Osteoblast (primary cell): ENCODE results near the gene EDIL3. TPM values are rescaled to one million over a fixed set of nuclear protein-coding genes. Genes with fewer than 3 reads are reported as not detected.

Experiments used
- DNase-seq: peaks from one replicate; pipeline ENCODE4 v3.0.0; 2011; ENCODE audit warnings: low spot score, mixed read lengths; ENCODE audit not compliant: insufficient read length; ENCODE audit errors: missing footprints
- H2AFZ ChIP-seq: 2 replicates; pipeline ENCODE4 v1.6.0; 2011; ENCODE audit warnings: mild to moderate bottlenecking, low read length
- H3K27ac ChIP-seq: 2 replicates; pipeline ENCODE4 v1.5.1; 2011; ENCODE audit warnings: mild to moderate bottlenecking, low read depth, low read length, moderate library complexity
- H3K27me3 ChIP-seq: 2 replicates; pipeline ENCODE4 v1.6.0; 2012; ENCODE audit warnings: mild to moderate bottlenecking, control low read depth, inconsistent platforms, low read length, moderate library complexity; ENCODE audit not compliant: insufficient read depth
- H3K36me3 ChIP-seq: 2 replicates; pipeline ENCODE4 v1.5.1; 2011; ENCODE audit warnings: mild to moderate bottlenecking, low read length, control low read depth, moderate library complexity; ENCODE audit not compliant: insufficient read depth
- H3K4me1 ChIP-seq: 2 replicates; pipeline ENCODE4 v1.5.1; 2011; ENCODE audit warnings: mild to moderate bottlenecking, low read length, control low read depth, moderate library complexity; ENCODE audit not compliant: insufficient read depth
- H3K4me2 ChIP-seq: 2 replicates; pipeline ENCODE4 v1.6.0; 2011; ENCODE audit warnings: mild to moderate bottlenecking, low read length; ENCODE audit not compliant: insufficient read depth
- H3K4me3 ChIP-seq: fragments of 200-600 bp; sonication (generic); 3 replicates; pipeline ENCODE4 v1.5.1; 2012; ENCODE audit warnings: mild to moderate bottlenecking, low read length, inconsistent platforms; ENCODE audit not compliant: insufficient read depth
- H3K79me2 ChIP-seq: 2 replicates; pipeline ENCODE4 v1.6.0; 2012; ENCODE audit warnings: mild to moderate bottlenecking, low read length, control low read depth, inconsistent platforms; ENCODE audit not compliant: insufficient read depth
- H3K9me3 ChIP-seq: 2 replicates; pipeline ENCODE4 v1.5.1; 2011; ENCODE audit warnings: low read depth, low read length, control low read depth
- H4K20me1 ChIP-seq: 2 replicates; pipeline ENCODE4 v1.6.0; 2012; ENCODE audit warnings: mild to moderate bottlenecking, low read length, control low read depth; ENCODE audit not compliant: insufficient read depth
- CTCF ChIP-seq: IDR thresholded peaks from 2 replicates; pipeline ENCODE4 v1.5.1; 2011; ENCODE audit warnings: mild to moderate bottlenecking, low read depth, low read length, moderate library complexity; ENCODE audit errors: extremely low read depth
- total RNA-seq: library from RNA; depleted of rRNA; stranded (reverse); fragments of >200 nt; gene quantifications from 2 replicates; pipeline ENCODE4 v1.2.3, GENCODE V29; 2012

The EDIL3 gene
- total RNA-seq, 1 donor: 366 TPM

- no peak overlapping the region for H3K27ac ChIP-seq
- H2AFZ ChIP-seq: no peak overlapping the region
- H3K36me3 ChIP-seq: no peaks in the 10 kb centered on the region
- H4K20me1 ChIP-seq: no peaks in the 10 kb centered on the region
- no peak for DNase-seq
- no peak for TF ChIP-seq CTCF
- no peaks in the 10 kb centered on the region for H3K9me3 ChIP-seq
- no peak overlapping the region for H3K4me2 ChIP-seq
- no peaks in the 10 kb centered on the region for H3K27me3 ChIP-seq
- H3K4me3 ChIP-seq: no peak overlapping the region
- H3K79me2 ChIP-seq: no peaks in the 10 kb centered on the region
- peaks cover 5% of the 10 kb centered on the region for H3K4me1 ChIP-seq
Measured at GRCh38 chr5:83988293-83988685, 396.4 kb downstream of the EDIL3 start.

- Histone ChIP-seq H3K27ac (no peak overlapping the region), H3K79me2 (no peaks in the 10 kb centered on the region), H3K9me3 (no peaks in the 10 kb centered on the region), H3K4me1 (peaks cover 5% of the 10 kb centered on the region), H3K4me3 (no peak overlapping the region), H4K20me1 (no peaks in the 10 kb centered on the region), H3K27me3 (no peaks in the 10 kb centered on the region), H3K4me2 (no peak overlapping the region), H3K36me3 (no peaks in the 10 kb centered on the region), H2AFZ (peak overlapping the region; percentile 30)
- DNase-seq: no peak
- TF ChIP-seq CTCF: no peak
Measured at GRCh38 chr5:83987513-83988292, 397.0 kb downstream of the EDIL3 start.

- TF ChIP-seq CTCF: no peak
- Histone ChIP-seq H3K27me3 (no peaks in the 10 kb centered on the region), H4K20me1 (no peaks in the 10 kb centered on the region), H3K4me2 (no peak overlapping the region), H3K4me3 (no peak overlapping the region), H3K9me3 (no peaks in the 10 kb centered on the region), H3K4me1 (peaks cover 3% of the 10 kb centered on the region), H3K79me2 (no peaks in the 10 kb centered on the region), H3K27ac (no peak overlapping the region), H2AFZ (no peak overlapping the region), H3K36me3 (no peaks in the 10 kb centered on the region)
- DNase-seq: no peak
Measured at GRCh38 chr5:83983852-83984251, 400.8 kb downstream of the EDIL3 start.

GRCh38 chr5:83973925-83974815 is 410.5 kb downstream of the EDIL3 start:
- Histone ChIP-seq H3K79me2 (no peaks in the 10 kb centered on the region), H3K4me3 (no peak overlapping the region), H3K27ac (no peak overlapping the region), H2AFZ (no peak overlapping the region), H3K4me1 (peaks cover 4% of the 10 kb centered on the region), H3K36me3 (no peaks in the 10 kb centered on the region), H4K20me1 (no peaks in the 10 kb centered on the region), H3K27me3 (no peaks in the 10 kb centered on the region), H3K9me3 (no peaks in the 10 kb centered on the region), H3K4me2 (peak overlapping the region; percentile 9)
- no peak for DNase-seq
- no peak for TF ChIP-seq CTCF
